Sigmoid colon (tissue), 7 donors: Measurements from ENCODE around the gene MBOAT1. TPM values are rescaled to one million over a fixed set of nuclear protein-coding genes. Genes with fewer than 3 reads are reported as not detected.

Source experiments
- DNase-seq: peaks from one replicate; pipeline ENCODE4 v3.0.0-alpha.2; 2019
- H3K27ac ChIP-seq, 4 donors: fragments of 200-600 bp; sonication (generic); one replicate each; pipeline ENCODE4 v1.5.1; 2016 to 2019; ENCODE audit warnings: mild to moderate bottlenecking in 1 of 4
- H3K27me3 ChIP-seq, 3 donors: fragments of 200-600 bp; sonication (generic); one replicate each; pipeline ENCODE4 v1.5.1; 2019; ENCODE audit warnings: mild to moderate bottlenecking in 1 of 3
- H3K36me3 ChIP-seq, 4 donors: fragments of 200-600 bp; sonication (generic); one replicate each; pipeline ENCODE4 v1.5.1; 2016 to 2019
- H3K4me1 ChIP-seq, 4 donors: fragments of 200-600 bp; sonication (generic); one replicate each; pipeline ENCODE4 v1.5.1; 2017 to 2019
- H3K4me3 ChIP-seq, 4 donors: fragments of 200-600 bp; sonication (generic); one replicate each; pipeline ENCODE4 v1.5.1; 2017 to 2019; ENCODE audit warnings: mild to moderate bottlenecking in 2 of 4, moderate library complexity in 1 of 4
- H3K9me3 ChIP-seq, 4 donors: fragments of 200-600 bp in 3 of 4; sonication (generic) in 3 of 4; one replicate each; pipeline versions ENCODE4 v1.5.1 to v1.6.1; 2013 to 2019
- CTCF ChIP-seq, 4 experiments: fragments of 450-650 bp in 3 of 4; fragments of 200-600 bp in 1 of 4; IDR thresholded peaks; one replicate each; pipeline ENCODE4 v1.5.1; 2016 to 2019; ENCODE audit warnings: antibody characterized with exemption in 4 of 4, mild to moderate bottlenecking in 3 of 4, moderate library complexity in 2 of 4
- EP300 ChIP-seq, 4 donors: sonication (generic); formaldehyde crosslinking; IDR thresholded peaks; one replicate each; pipeline ENCODE4 v1.6.1; 2017; ENCODE audit warnings: antibody characterized with exemption in 4 of 4
- POLR2A ChIP-seq, 2 donors: fragments of 450-650 bp; IDR thresholded peaks; one replicate each; pipeline ENCODE4 v1.6.1; 2016; ENCODE audit warnings: antibody characterized with exemption in 2 of 2, mild to moderate bottlenecking in 2 of 2, moderate library complexity in 2 of 2
- POLR2AphosphoS5 ChIP-seq, 4 donors: sonication (generic); formaldehyde crosslinking; IDR thresholded peaks; one replicate each; pipeline ENCODE4 v1.6.1; 2017; ENCODE audit warnings: antibody characterized with exemption in 4 of 4
- WGBS, 2 donors: extraction: QIAGEN DNeasy Blood & Tissue Kit; methylation state at CpG; one replicate each; pipeline ENCODE4 v1.1.7; 2013; 5-methylcytosine and 5-hydroxymethylcytosine counted together
- intact Hi-C: fragments of 100-400 bp; cut with DNase I; formaldehyde crosslinking; loops from one replicate; pipeline ENCODE4 v1.15.1; 2023
- polyA plus RNA-seq, 3 donors: library from polyadenylated mRNA; stranded (reverse); fragments of 200-250 nt; gene quantifications; one replicate each; pipeline ENCODE4 v1.2.3, GENCODE V29; 2013
- total RNA-seq, 4 donors: library from RNA; depleted of rRNA; stranded (reverse); fragments of >200 nt; gene quantifications; one replicate each; pipeline ENCODE4 v1.1.0, GENCODE V29; 2016
- donor health status: healthy with polysubstance abuse.
- donor health status: Bipolar disorder and iron deficiency.
- donor health status: healthy.

Gene MBOAT1
- total and polyA plus RNA-seq, 7 donors, result 2.4 to 16.6 (median 10.7) TPM

- WGBS, 2 donors, result 65 to 81% methylated on average over 6 of the region's 6 CpGs
- intact Hi-C loops, result no loop called here
- Histone ChIP-seq H3K27me3 (no peaks in the 10 kb centered on the region), H3K36me3 (no peaks in the 10 kb centered on the region), H3K9me3 (no peaks in the 10 kb centered on the region), H3K4me3 (no peak overlapping the region), H3K27ac (peak overlapping the region in 2 of 4 donors; percentile 65 to 73), H3K4me1 (peaks cover 0 to 98% (median 80%) of the 10 kb centered on the region in 4 donors)
- no peak for DNase-seq
- TF ChIP-seq CTCF (IDR thresholded peaks at IDR 0.05), result no peak
- no peak for TF ChIP-seq POLR2AphosphoS5 (IDR thresholded peaks at IDR 0.05)
- TF ChIP-seq POLR2A (IDR thresholded peaks at IDR 0.05), result no peak
- TF ChIP-seq EP300 (IDR thresholded peaks at IDR 0.05), result no peak
Measured at GRCh38 chr6:20205722-20206161, 6.5 kb downstream of the MBOAT1 start.

GRCh38 chr6:20204512-20204894 lies 7.8 kb downstream of the MBOAT1 start:
- peaks cover 0 to 98% (median 79%) of the 10 kb centered on the region in 4 donors for H3K4me1 ChIP-seq
- intact Hi-C loops, result no loop called here
- H3K4me3 ChIP-seq, result no peak overlapping the region
- DNase-seq, result no peak
- H3K27me3 ChIP-seq, result no peaks in the 10 kb centered on the region
- TF ChIP-seq POLR2AphosphoS5 (IDR thresholded peaks at IDR 0.05) (no peak), EP300 (IDR thresholded peaks at IDR 0.05) (no peak), POLR2A (IDR thresholded peaks at IDR 0.05) (no peak), CTCF (IDR thresholded peaks at IDR 0.05) (no peak)
- H3K36me3 ChIP-seq, result no peaks in the 10 kb centered on the region
- H3K9me3 ChIP-seq, result no peaks in the 10 kb centered on the region
- 82 to 84% methylated on average over 4 of the region's 4 CpGs for WGBS, 2 donors
- H3K27ac ChIP-seq, result peak overlapping the region; percentile 38 to 73 (median 53)

GRCh38 chr6:20203561-20204511 lies 8.4 kb downstream of the MBOAT1 start:
- WGBS, 2 donors, result 42 to 66% methylated on average over 7 of the region's 7 CpGs
- Histone ChIP-seq H3K27me3 (no peaks in the 10 kb centered on the region), H3K36me3 (no peaks in the 10 kb centered on the region), H3K4me1 (peaks cover 0 to 98% (median 82%) of the 10 kb centered on the region in 4 donors), H3K27ac (peak overlapping the region; percentile 38 to 73 (median 53)), H3K4me3 (no peak overlapping the region), H3K9me3 (no peaks in the 10 kb centered on the region)
- no peak for DNase-seq
- TF ChIP-seq POLR2AphosphoS5 (IDR thresholded peaks at IDR 0.05) (no peak), CTCF (IDR thresholded peaks at IDR 0.05) (no peak)
- intact Hi-C loops, result no loop called here

GRCh38 chr6:20202699-20203302 lies 9.5 kb downstream of the MBOAT1 start:
- Histone ChIP-seq H3K27me3 (no peaks in the 10 kb centered on the region), H3K27ac (peak overlapping the region in 3 of 4 donors; percentile 10 to 73 (median 65)), H3K4me3 (no peak overlapping the region), H3K9me3 (no peaks in the 10 kb centered on the region), H3K36me3 (no peaks in the 10 kb centered on the region), H3K4me1 (peaks cover 0 to 99% (median 84%) of the 10 kb centered on the region in 4 donors)
- TF ChIP-seq EP300 (IDR thresholded peaks at IDR 0.05) (no peak), POLR2AphosphoS5 (IDR thresholded peaks at IDR 0.05) (no peak), POLR2A (IDR thresholded peaks at IDR 0.05) (no peak), CTCF (IDR thresholded peaks at IDR 0.05) (no peak)
- no peak for DNase-seq
- 66 to 85% methylated on average over 3 of the region's 3 CpGs for WGBS, 2 donors
- intact Hi-C loops, result no loop called here
